Epithelial cell of esophagus (primary cell): ENCODE data around the gene CACNA1F.

Experiments used
- DNase-seq: peaks from one replicate; pipeline ENCODE4 v3.0.0; 2010; ENCODE audit warnings: low read depth
- H3K4me3 ChIP-seq: 2 replicates; pipeline ENCODE4 v1.5.1; 2011; ENCODE audit warnings: mild to moderate bottlenecking, low read length, control low read depth
- CTCF ChIP-seq: IDR thresholded peaks from 2 replicates; pipeline ENCODE4 v1.5.1; 2011; ENCODE audit warnings: low read depth, mild to moderate bottlenecking, low read length, control low read depth, inconsistent platforms; ENCODE audit not compliant: insufficient read depth; ENCODE audit errors: missing control alignments

The CACNA1F gene

GRCh38 chrX:49257846-49258748 is 25.0 kb upstream of the CACNA1F start:
- DNase-seq = no peak
- no peak for TF ChIP-seq CTCF
- no peak overlapping the region for H3K4me3 ChIP-seq

GRCh38 chrX:49257074-49257790 is 24.1 kb upstream of the CACNA1F start:
- TF ChIP-seq CTCF = no peak
- no peak overlapping the region for H3K4me3 ChIP-seq
- no peak for DNase-seq

- no peak for TF ChIP-seq CTCF
- no peak for DNase-seq
- H3K4me3 ChIP-seq = no peak overlapping the region
Observed at GRCh38 chrX:49256268-49256995, 23.3 kb upstream of the CACNA1F start.

- H3K4me3 ChIP-seq = no peak overlapping the region
- no peak for TF ChIP-seq CTCF
- DNase-seq = no peak
Observed at GRCh38 chrX:49254639-49255038, 21.5 kb upstream of the CACNA1F start.

- no peak for TF ChIP-seq CTCF
- H3K4me3 ChIP-seq = no peak overlapping the region
- no peak for DNase-seq
Observed at GRCh38 chrX:49251325-49251724, 18.2 kb upstream of the CACNA1F start.

- TF ChIP-seq CTCF = no peak
- no peak overlapping the region for H3K4me3 ChIP-seq
- no peak for DNase-seq
Observed at GRCh38 chrX:49250578-49250977, 17.4 kb upstream of the CACNA1F start.
